GM23248 (cell line): ENCODE results near the gene MINDY4. TPM values are rescaled to one million over a fixed set of nuclear protein-coding genes. Genes with fewer than 3 reads are reported as not detected.
A peak's percentile ranks its signal among the peaks of the same experiment; 100 is the strongest.

ENCODE experiments used
- DNase-seq: peaks from one replicate; pipeline ENCODE4 v3.0.0-alpha.2; 2015
- H2AFZ ChIP-seq: fragments of 200-600 bp; sonication (generic); 2 replicates; pipeline ENCODE4 v1.6.1; 2016; ENCODE audit warnings: antibody characterized with exemption
- H3F3A ChIP-seq: fragments of 200-600 bp; sonication (generic); 2 replicates; pipeline ENCODE4 v1.6.1; 2016; ENCODE audit warnings: mild to moderate bottlenecking, antibody characterized with exemption, mixed run types; ENCODE audit not compliant: insufficient read depth
- H3K27ac ChIP-seq: fragments of 200-600 bp; sonication (generic); 2 replicates; pipeline ENCODE4 v1.5.1; 2016; ENCODE audit warnings: mild to moderate bottlenecking
- H3K27me3 ChIP-seq: fragments of 200-600 bp; sonication (generic); replicated peaks from 2 replicates; pipeline ENCODE4 v1.6.1; 2016; ENCODE audit warnings: mild to moderate bottlenecking; ENCODE audit not compliant: insufficient read depth
- H3K36me3 ChIP-seq: fragments of 200-600 bp; sonication (generic); 2 replicates; pipeline ENCODE4 v1.6.1; 2016; ENCODE audit warnings: low read depth, mild to moderate bottlenecking
- H3K4me1 ChIP-seq: fragments of 200-600 bp; sonication (generic); 2 replicates; pipeline ENCODE4 v1.6.1; 2016; ENCODE audit warnings: mild to moderate bottlenecking; ENCODE audit not compliant: insufficient read depth
- H3K4me2 ChIP-seq: fragments of 200-600 bp; sonication (generic); one replicate; pipeline ENCODE4 v1.6.1; 2016; ENCODE audit warnings: mild to moderate bottlenecking; ENCODE audit not compliant: unreplicated experiment
- H3K4me3 ChIP-seq: fragments of 200-600 bp; sonication (generic); 2 replicates; pipeline ENCODE4 v1.5.1; 2016; ENCODE audit warnings: mild to moderate bottlenecking
- H3K79me2 ChIP-seq: fragments of 200-600 bp; sonication (generic); 2 replicates; pipeline ENCODE4 v1.6.1; 2016; ENCODE audit warnings: mild to moderate bottlenecking; ENCODE audit not compliant: insufficient read depth
- H3K9ac ChIP-seq: fragments of 200-600 bp; sonication (generic); 2 replicates; pipeline ENCODE4 v1.6.1; 2016; ENCODE audit warnings: mild to moderate bottlenecking
- H3K9me2 ChIP-seq: fragments of 200-600 bp; sonication (generic); 2 replicates; pipeline ENCODE4 v1.6.1; 2016; ENCODE audit warnings: mixed run types, mild to moderate bottlenecking, moderate library complexity; ENCODE audit not compliant: insufficient read depth
- H3K9me3 ChIP-seq: fragments of 200-600 bp; sonication (generic); one replicate; pipeline ENCODE4 v1.6.1; 2017; ENCODE audit warnings: low read depth
- H4K20me1 ChIP-seq: fragments of 200-600 bp; sonication (generic); 2 replicates; pipeline ENCODE4 v1.6.0; 2016; ENCODE audit not compliant: insufficient read depth
- EZH2 ChIP-seq: fragments of 200-600 bp; sonication (generic); IDR thresholded peaks from 2 replicates; pipeline ENCODE4 v1.6.1; 2018; ENCODE audit warnings: antibody characterized with exemption, mild to moderate bottlenecking; ENCODE audit not compliant: insufficient read depth, poor library complexity, severe bottlenecking
- EZH2phosphoT487 ChIP-seq: fragments of 200-600 bp; sonication (generic); IDR thresholded peaks from 2 replicates; pipeline ENCODE4 v1.6.1; 2018; ENCODE audit warnings: antibody characterized with exemption, moderate library complexity, mild to moderate bottlenecking, low read depth; ENCODE audit not compliant: insufficient read depth
- WGBS, 2 experiments: methylation state at CpG; one replicate each; pipeline ENCODE4 v1.1.6; 2015 to 2017; ENCODE audit warnings: low lambda C conversion rate in 2 of 2, low coverage in 1 of 2; ENCODE audit errors: missing lambda C conversion rate in 2 of 2; 5-methylcytosine and 5-hydroxymethylcytosine counted together
- in situ Hi-C: fragments of 300-500 bp; cut with MboI; formaldehyde crosslinking; loops from 2 replicates; pipeline ENCODE4 v1.15.0; 2020
- polyA plus RNA-seq: library from polyadenylated mRNA; unstranded; fragments of >200 nt; fragmentation: Nextera tagmentation; extraction: Ambion mirVana; gene quantifications from 2 replicates; pipeline ENCODE4 v1.2.1, GENCODE V29; 2016
- total RNA-seq: library from RNA; depleted of rRNA; stranded (reverse); fragments of >200 nt; shearing (Covaris generic); gene quantifications from 2 replicates; pipeline ENCODE4 v1.2.3, GENCODE V29; 2014

MINDY4 gene
- total and polyA plus RNA-seq, 2 experiments from 2014 or later = 2.5 to 3.5 TPM

DNA sequence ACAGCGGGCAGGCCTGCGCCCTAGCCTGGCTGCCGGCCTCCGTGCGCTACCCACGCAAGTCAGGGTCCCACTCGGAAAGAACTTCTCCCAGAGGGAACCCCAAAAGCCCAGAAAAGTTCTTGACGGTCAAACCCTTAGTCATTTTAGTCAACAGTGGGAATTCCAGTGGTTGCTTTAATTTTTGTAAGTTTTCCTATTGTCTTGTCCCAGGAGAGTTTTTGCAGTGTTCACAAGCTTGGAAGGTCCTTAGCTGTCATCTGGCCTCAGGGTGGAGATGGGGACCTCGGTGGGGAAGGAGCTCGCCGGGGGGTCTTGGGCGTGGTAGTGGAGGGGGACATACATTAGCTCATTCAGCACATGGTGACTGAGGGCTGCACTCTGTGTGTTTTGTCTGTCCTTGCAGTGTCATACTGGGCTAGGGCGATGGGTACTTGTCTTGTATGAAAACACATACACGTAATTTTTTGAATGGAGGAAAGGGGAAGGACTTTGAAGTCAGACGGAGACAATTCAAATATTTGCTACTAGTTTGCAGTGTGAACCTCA, 736 bp downstream of the MINDY4 start:
- no peaks in the 10 kb centered on the region for H3K4me1 ChIP-seq
- no peaks in the 10 kb centered on the region for H3K9me2 ChIP-seq
- peaks cover 8% of the 10 kb centered on the region; the same call in 1 of the 2 replicates for H3F3A ChIP-seq
- peak overlapping the region; percentile 90 for H3K4me2 ChIP-seq
- H3K79me2 ChIP-seq = peaks cover 10% of the 10 kb centered on the region; the same call in 1 of the 2 replicates
- peak; percentile 43 for DNase-seq
- peak overlapping the region; percentile 93 for H3K4me3 ChIP-seq
- no peaks in the 10 kb centered on the region for H3K27me3 ChIP-seq
- no peaks in the 10 kb centered on the region for H4K20me1 ChIP-seq
- H3K9ac ChIP-seq = peak overlapping the region; percentile 82
- H3K9me3 ChIP-seq = no peaks in the 10 kb centered on the region
- TF ChIP-seq EZH2phosphoT487 (no peak), EZH2 (no peak)
- no peaks in the 10 kb centered on the region for H3K36me3 ChIP-seq
- in situ Hi-C loops = no loop called here
- 1 to 2% methylated on average over 15 of the region's 15 CpGs for WGBS, 2 experiments
- H3K27ac ChIP-seq = peak overlapping the region; percentile 17; the same call in 1 of the 2 replicates
- peak overlapping the region; percentile 92 for H2AFZ ChIP-seq

DNA sequence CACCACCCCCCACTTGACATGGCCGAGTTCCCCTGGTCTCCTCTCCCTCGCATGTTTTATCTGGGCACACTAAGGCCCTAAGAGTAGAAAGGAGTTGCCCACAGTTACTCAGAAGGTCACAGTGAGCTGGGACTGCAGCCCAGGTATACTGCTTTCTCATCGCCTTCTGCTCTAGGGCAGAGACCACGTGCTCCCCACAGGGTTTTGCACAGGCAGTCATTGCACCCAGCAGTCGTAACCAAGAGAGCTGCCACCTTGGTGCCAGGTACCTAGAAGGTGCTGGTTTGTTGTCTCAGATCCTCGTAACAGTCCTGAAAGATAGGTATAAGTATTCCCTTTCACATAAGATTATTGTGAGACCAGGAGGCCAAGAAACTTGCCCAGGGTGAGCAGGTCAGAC, 1.8 kb downstream of the MINDY4 start:
- no peaks in the 10 kb centered on the region for H3K9me3 ChIP-seq
- H3K9me2 ChIP-seq = no peaks in the 10 kb centered on the region
- peaks cover 10% of the 10 kb centered on the region; the same call in 1 of the 2 replicates for H3K79me2 ChIP-seq
- TF ChIP-seq EZH2phosphoT487 (no peak), EZH2 (no peak)
- no peaks in the 10 kb centered on the region for H3K4me1 ChIP-seq
- in situ Hi-C loops = no loop called here
- no peak overlapping the region for H3K4me3 ChIP-seq
- 84 to 87% methylated on average over 6 of the region's 6 CpGs for WGBS, 2 experiments
- H3K9ac ChIP-seq = no peak overlapping the region
- H3K27me3 ChIP-seq = no peaks in the 10 kb centered on the region
- H3K27ac ChIP-seq = no peak overlapping the region
- H4K20me1 ChIP-seq = no peaks in the 10 kb centered on the region
- H3K36me3 ChIP-seq = no peaks in the 10 kb centered on the region
- peaks cover 8% of the 10 kb centered on the region; the same call in 1 of the 2 replicates for H3F3A ChIP-seq
- no peak overlapping the region for H3K4me2 ChIP-seq
- H2AFZ ChIP-seq = no peak overlapping the region
- no peak for DNase-seq

DNA sequence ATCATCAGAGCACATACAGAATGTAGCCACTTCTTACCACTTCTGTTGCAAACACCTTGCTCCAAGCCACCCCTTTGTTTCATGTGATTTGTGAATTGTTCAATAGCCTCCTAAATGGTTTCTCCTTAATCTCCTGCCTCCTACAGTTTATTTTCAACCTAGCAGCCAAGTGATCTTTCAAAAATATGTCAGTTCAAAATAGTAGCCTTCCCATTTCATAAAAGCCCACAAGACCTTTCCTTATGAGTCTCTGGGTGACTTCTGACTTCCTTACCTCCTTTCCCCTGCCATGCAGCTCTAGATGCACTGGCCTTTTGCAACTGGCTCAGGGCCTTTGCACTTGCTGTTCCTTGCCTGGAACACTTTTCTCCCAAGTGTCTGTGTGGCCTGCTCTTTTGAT, 4.8 kb downstream of the MINDY4 start:
- Histone ChIP-seq H3K9ac (no peak overlapping the region), H3K9me2 (no peaks in the 10 kb centered on the region), H3F3A (no peaks in the 10 kb centered on the region), H4K20me1 (no peaks in the 10 kb centered on the region), H3K36me3 (no peaks in the 10 kb centered on the region), H3K4me1 (no peaks in the 10 kb centered on the region), H3K9me3 (no peaks in the 10 kb centered on the region), H3K79me2 (peaks cover 10% of the 10 kb centered on the region; the same call in 1 of the 2 replicates), H3K27ac (no peak overlapping the region), H3K4me3 (no peak overlapping the region), H3K4me2 (no peak overlapping the region), H3K27me3 (no peaks in the 10 kb centered on the region), H2AFZ (no peak overlapping the region)
- TF ChIP-seq EZH2phosphoT487 (no peak), EZH2 (no peak)
- in situ Hi-C loops = no loop called here
- DNase-seq = no peak

DNA sequence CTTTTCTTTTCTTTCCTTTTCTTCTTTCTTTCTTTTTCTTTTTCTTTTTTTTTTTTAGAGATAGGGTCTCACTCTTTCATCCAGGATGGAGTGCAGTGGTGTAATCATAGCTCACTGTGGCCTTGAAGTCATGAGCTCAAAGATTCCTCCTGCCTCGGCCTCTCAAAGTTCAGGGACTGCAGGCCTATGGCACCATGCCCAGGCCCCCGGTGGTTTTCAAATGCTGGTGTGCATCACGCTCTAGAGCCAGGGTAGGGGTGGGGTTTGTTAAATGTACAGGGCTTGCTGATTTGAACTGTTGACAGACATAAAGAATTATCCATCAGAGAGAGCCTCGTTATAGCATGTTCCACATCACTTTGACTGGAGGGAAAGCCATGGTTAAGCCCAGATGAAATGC, 5.8 kb downstream of the MINDY4 start:
- DNase-seq = no peak
- no peaks in the 10 kb centered on the region for H3F3A ChIP-seq
- H3K4me3 ChIP-seq = no peak overlapping the region
- H3K27ac ChIP-seq = no peak overlapping the region
- H4K20me1 ChIP-seq = no peaks in the 10 kb centered on the region
- no peak overlapping the region for H3K4me2 ChIP-seq
- in situ Hi-C loops = no loop called here
- no peaks in the 10 kb centered on the region for H3K36me3 ChIP-seq
- peaks cover 10% of the 10 kb centered on the region; the same call in 1 of the 2 replicates for H3K79me2 ChIP-seq
- no peaks in the 10 kb centered on the region for H3K9me2 ChIP-seq
- H3K27me3 ChIP-seq = no peaks in the 10 kb centered on the region
- H3K9ac ChIP-seq = no peak overlapping the region
- no peaks in the 10 kb centered on the region for H3K4me1 ChIP-seq
- TF ChIP-seq EZH2 (no peak), EZH2phosphoT487 (no peak)
- no peak overlapping the region for H2AFZ ChIP-seq
- 60 to 66% methylated on average over 4 of the region's 4 CpGs for WGBS, 2 experiments
- no peaks in the 10 kb centered on the region for H3K9me3 ChIP-seq
